ENCODE data around the gene ZNF248.
"Not testable (repeated sequence)": the region's sequence is repeated elsewhere in the genome, so short reads cannot be mapped to it uniquely, and the experiment has no call there.

The ZNF248 gene

GRCh38 chr10:37857287-37858211 is at the start of gene ZNF248:
TSS of gene ZNF248 (minus strand) at chr10:37857610. CDS start at chr10:37856310, 1,300 bp downstream.
- peak; percentile 71 for DNase-seq

- DNase-seq, result no peak
These were observed 49.0 kb upstream of the ZNF248 start for GRCh38 chr10:37906382-37906781.

- DNase-seq, result no peak
These were observed 39.0 kb upstream of the ZNF248 start for GRCh38 chr10:37896436-37896835.

GRCh38 chr10:37895674-37896073 is 38.3 kb upstream of the ZNF248 start:
- DNase-seq, result no peak

- no peak for DNase-seq
These were observed 28.4 kb upstream of the ZNF248 start for GRCh38 chr10:37885850-37886249.

- no peak for DNase-seq
These were observed 15.5 kb upstream of the ZNF248 start for GRCh38 chr10:37872955-37873354.

- DNase-seq, result no peak
These were observed 14.9 kb upstream of the ZNF248 start for GRCh38 chr10:37872283-37872682.

- DNase-seq, result no peak
These were observed 14.3 kb upstream of the ZNF248 start for GRCh38 chr10:37871568-37872251.

- no peak for DNase-seq
These were observed 13.7 kb upstream of the ZNF248 start for GRCh38 chr10:37871143-37871542.

GRCh38 chr10:37868796-37869195 is 11.4 kb upstream of the ZNF248 start:
- no peak for DNase-seq

- no peak for DNase-seq
These were observed 8.8 kb upstream of the ZNF248 start for GRCh38 chr10:37865957-37866803.

- no peak for DNase-seq
These were observed 7.9 kb upstream of the ZNF248 start for GRCh38 chr10:37865264-37865663.

- no peak for DNase-seq
These were observed 3.2 kb upstream of the ZNF248 start for GRCh38 chr10:37860494-37861190.

- DNase-seq, result not testable (repeated sequence)
These were observed 1.9 kb upstream of the ZNF248 start for GRCh38 chr10:37859270-37859669.

GRCh38 chr10:37856881-37857286 is 526 bp downstream of the ZNF248 start:
- DNase-seq, result no peak

- no peak for DNase-seq
These were observed 1.8 kb downstream of the ZNF248 start for GRCh38 chr10:37855636-37856035.

- DNase-seq, result no peak
These were observed 2.8 kb downstream of the ZNF248 start for GRCh38 chr10:37854626-37855025.

GRCh38 chr10:37844644-37845043 is 12.8 kb downstream of the ZNF248 start:
- no peak for DNase-seq

GRCh38 chr10:37839243-37839642 is 18.2 kb downstream of the ZNF248 start:
- DNase-seq, result no peak

GRCh38 chr10:37831495-37832333 is 25.7 kb downstream of the ZNF248 start:
- no peak for DNase-seq

GRCh38 chr10:37826806-37827205 is 30.6 kb downstream of the ZNF248 start:
- no peak for DNase-seq

GRCh38 chr10:37821237-37821636 is 36.2 kb downstream of the ZNF248 start:
- DNase-seq, result no peak
